Liver (tissue), 9 donors: Measurements from ENCODE around the gene NPPA. TPM values are rescaled to one million over a fixed set of nuclear protein-coding genes. Genes with fewer than 3 reads are reported as not detected.

Experiments used
- DNase-seq: peaks from one replicate; pipeline ENCODE4 v3.0.0-alpha.2; 2017; ENCODE audit warnings: low spot score
- H3K27ac ChIP-seq, 2 donors: one replicate each; pipeline ENCODE4 v1.7.0; 2013; ENCODE audit warnings: inconsistent platforms in 2 of 2, low read length in 2 of 2, control low read depth in 1 of 2, low read depth in 1 of 2, mild to moderate bottlenecking in 1 of 2
- H3K27me3 ChIP-seq, 4 donors: one replicate each; pipeline versions ENCODE4 v1.6.1 to v1.7.0; 2013; ENCODE audit warnings: low read length in 3 of 4, inconsistent platforms in 1 of 4, mild to moderate bottlenecking in 1 of 4, moderate library complexity in 1 of 4; ENCODE audit not compliant: control insufficient read depth in 4 of 4, insufficient read depth in 4 of 4
- H3K36me3 ChIP-seq, 4 donors: one replicate each; pipeline versions ENCODE4 v1.6.1 to v1.7.0; 2013; ENCODE audit warnings: low read length in 3 of 4, mild to moderate bottlenecking in 3 of 4, low read depth in 1 of 4, moderate library complexity in 1 of 4; ENCODE audit not compliant: control insufficient read depth in 4 of 4, insufficient read depth in 3 of 4
- H3K4me1 ChIP-seq, 4 donors: one replicate each; pipeline versions ENCODE4 v1.6.1 to v1.7.0; 2013; ENCODE audit warnings: low read length in 3 of 4, mild to moderate bottlenecking in 3 of 4, moderate library complexity in 1 of 4; ENCODE audit not compliant: control insufficient read depth in 4 of 4, insufficient read depth in 4 of 4
- H3K4me3 ChIP-seq, 3 donors: one replicate each; pipeline versions ENCODE4 v1.6.1 to v1.7.0; 2013; ENCODE audit warnings: low read length in 3 of 3, control low read depth in 1 of 3, low read depth in 1 of 3, mild to moderate bottlenecking in 1 of 3
- H3K9ac ChIP-seq, 2 donors: one replicate each; pipeline ENCODE4 v1.7.0; 2013; ENCODE audit warnings: low read length in 2 of 2, mild to moderate bottlenecking in 2 of 2, moderate library complexity in 2 of 2, control low read depth in 1 of 2, low read depth in 1 of 2
- H3K9me3 ChIP-seq, 4 donors: one replicate each; pipeline versions ENCODE4 v1.6.1 to v1.7.0; 2013; ENCODE audit warnings: low read length in 3 of 4; ENCODE audit not compliant: control insufficient read depth in 4 of 4
- ATF3 ChIP-seq: IDR thresholded peaks from 2 replicates; pipeline ENCODE4 v1.6.1; 2016; ENCODE audit warnings: antibody characterized with exemption
- EGR1 ChIP-seq, 2 donors: IDR thresholded peaks; 2 replicates each; pipeline ENCODE4 v1.6.1; 2016 to 2018; ENCODE audit warnings: antibody characterized with exemption in 2 of 2, low read depth in 2 of 2
- FOXA1 ChIP-seq: IDR thresholded peaks from 2 replicates; pipeline ENCODE4 v1.6.1; 2016; ENCODE audit warnings: antibody characterized with exemption
- FOXA2 ChIP-seq: IDR thresholded peaks from 2 replicates; pipeline ENCODE4 v1.6.1; 2016; ENCODE audit warnings: antibody characterized with exemption
- GABPA ChIP-seq, 2 donors: IDR thresholded peaks in 1 of 2; conservative IDR thresholded peaks in 1 of 2; 2 replicates each; pipeline ENCODE4 v1.6.1; 2016; ENCODE audit warnings: antibody characterized with exemption in 2 of 2, mild to moderate bottlenecking in 1 of 2, moderate library complexity in 1 of 2
- HNF4A ChIP-seq, 2 donors: conservative IDR thresholded peaks; 2 replicates each; pipeline ENCODE4 v1.6.1; 2016; ENCODE audit warnings: antibody characterized with exemption in 2 of 2, mild to moderate bottlenecking in 2 of 2
- HNF4G ChIP-seq: IDR thresholded peaks from 2 replicates; pipeline ENCODE4 v1.6.1; 2016; ENCODE audit warnings: antibody characterized with exemption
- JUND ChIP-seq, 2 donors: IDR thresholded peaks; 2 replicates each; pipeline ENCODE4 v1.6.1; 2016; ENCODE audit warnings: antibody characterized with exemption in 2 of 2
- NR2F2 ChIP-seq: IDR thresholded peaks from 2 replicates; pipeline ENCODE4 v1.6.1; 2016; ENCODE audit warnings: antibody characterized with exemption
- RAD21 ChIP-seq, 2 donors: IDR thresholded peaks; 2 replicates each; pipeline ENCODE4 v1.6.1; 2016; ENCODE audit warnings: antibody characterized with exemption in 2 of 2, mild to moderate bottlenecking in 2 of 2
- SP1 ChIP-seq: IDR thresholded peaks from 2 replicates; pipeline ENCODE4 v1.6.1; 2018; ENCODE audit warnings: antibody characterized with exemption, mild to moderate bottlenecking
- TAF1 ChIP-seq: conservative IDR thresholded peaks from 2 replicates; pipeline ENCODE4 v1.6.1; 2016; ENCODE audit warnings: antibody characterized with exemption, mild to moderate bottlenecking
- ZBTB33 ChIP-seq: IDR thresholded peaks from 2 replicates; pipeline ENCODE4 v1.6.1; 2016; ENCODE audit warnings: antibody characterized with exemption
- WGBS: extraction: QIAGEN DNeasy Blood & Tissue Kit; methylation state at CpG from one replicate; pipeline ENCODE4 v1.1.7; 2013; 5-methylcytosine and 5-hydroxymethylcytosine counted together
- polyA plus RNA-seq, 2 donors: library from polyadenylated mRNA; stranded (reverse) in 1 of 2; unstranded in 1 of 2; fragments of 200-250 nt in 1 of 2; fragments of >200 nt in 1 of 2; fragmentation: Nextera tagmentation in 1 of 2; extraction: Ambion mirVana in 1 of 2; gene quantifications; one replicate each; pipeline versions ENCODE4 v1.2.1 to v1.2.3, GENCODE V29; 2013 to 2015
- total RNA-seq, 2 donors: library from RNA; depleted of rRNA; stranded (reverse); fragments of >200 nt; gene quantifications; one replicate each; pipeline ENCODE4 v1.2.3, GENCODE V29; 2014
- TF ChIP-seq, protein P1 (sequence below): fragments of 150-350 bp; IDR thresholded peaks from 2 replicates; pipeline ENCODE4 v1.5.1; 2017; ENCODE audit warnings: improper control_type of control experiment, low read depth, low read length; ENCODE audit not compliant: missing input control
- TF ChIP-seq, protein P2 (sequence below): IDR thresholded peaks from 2 replicates; pipeline ENCODE4 v1.6.1; 2016; ENCODE audit warnings: antibody characterized with exemption, mild to moderate bottlenecking
- donor health status: healthy.
- donor health status: healthy.
- donor health status: healthy.
- donor health status: healthy.
- donor health status: healthy.

Gene NPPA
- total and polyA plus RNA-seq, 4 donors: 0.12 TPM; not detected in 3

DNA sequence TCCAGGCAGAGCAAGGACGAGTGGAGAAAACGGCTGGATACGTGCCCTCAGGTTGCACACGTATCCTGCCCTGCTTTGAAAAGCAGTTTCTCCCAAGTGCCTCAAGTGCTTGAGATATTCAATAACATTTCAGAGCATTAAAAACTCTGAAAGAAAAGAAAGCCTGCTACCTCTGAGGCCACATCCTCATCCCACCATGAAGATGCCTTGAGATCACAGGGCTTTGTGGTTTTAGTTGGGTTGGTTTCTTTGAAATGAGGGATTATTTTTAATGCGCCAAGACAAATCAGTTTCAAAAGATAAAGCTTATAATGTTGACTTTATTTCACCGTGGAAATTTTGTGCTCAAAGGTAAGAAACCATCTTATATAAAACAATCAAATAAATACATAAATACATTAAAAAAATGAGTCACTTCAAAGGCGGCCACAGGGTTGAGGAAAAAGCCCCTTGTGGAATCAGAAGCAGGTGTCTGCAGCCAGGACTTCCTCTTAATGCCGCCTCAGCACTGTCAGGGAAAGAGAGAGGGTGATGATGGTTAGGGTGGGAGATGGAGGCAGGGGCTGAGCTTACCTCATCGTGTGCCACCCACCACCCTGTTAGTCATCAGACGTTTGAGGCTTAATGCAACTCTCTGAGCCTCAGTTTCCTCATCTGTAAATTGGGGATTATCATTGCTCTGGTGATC, 9.7 kb upstream of the NPPA start:
- Histone ChIP-seq H3K4me1 (peaks cover 0 to 4% (median 2%) of the 10 kb centered on the region in 4 donors), H3K9me3 (no peaks in the 10 kb centered on the region), H3K9ac (no peak overlapping the region), H3K4me3 (no peak overlapping the region), H3K36me3 (no peaks in the 10 kb centered on the region), H3K27ac (no peak overlapping the region), H3K27me3 (peaks cover 0 to 19% (median under 1%) of the 10 kb centered on the region in 4 donors)
- DNase-seq: no peak
- 50% methylated on average over 10 of the region's 10 CpGs for WGBS
- TF ChIP-seq HNF4G: no peak
- TF ChIP-seq HNF4A (conservative IDR thresholded peaks at IDR 0.05): no peak
- TF ChIP-seq GABPA (IDR thresholded peaks at IDR 0.05 in 1 of 2, conservative IDR thresholded peaks at IDR 0.05 in 1 of 2): no peak

GRCh38 chr1:11856698-11857097, 9.1 kb upstream of the NPPA start:
- peaks cover 0 to 19% (median under 1%) of the 10 kb centered on the region in 4 donors for H3K27me3 ChIP-seq
- no peak overlapping the region for H3K4me3 ChIP-seq
- H3K36me3 ChIP-seq: no peaks in the 10 kb centered on the region
- no peak overlapping the region for H3K9ac ChIP-seq
- no peak overlapping the region for H3K27ac ChIP-seq
- H3K9me3 ChIP-seq: no peaks in the 10 kb centered on the region
- no peak for DNase-seq
- TF ChIP-seq EGR1 (IDR thresholded peaks at IDR 0.05; ENCODE audit: low read depth in 2 of 2) (no peak), JUND (IDR thresholded peaks at IDR 0.05) (no peak), TAF1 (no peak), NR2F2 (no peak), HNF4A (conservative IDR thresholded peaks at IDR 0.05) (no peak), ATF3 (no peak), RAD21 (IDR thresholded peaks at IDR 0.05) (no peak), GABPA (IDR thresholded peaks at IDR 0.05 in 1 of 2, conservative IDR thresholded peaks at IDR 0.05 in 1 of 2) (no peak), ZBTB33 (no peak), HNF4G (no peak)
- TF ChIP-seq, protein P1, sequence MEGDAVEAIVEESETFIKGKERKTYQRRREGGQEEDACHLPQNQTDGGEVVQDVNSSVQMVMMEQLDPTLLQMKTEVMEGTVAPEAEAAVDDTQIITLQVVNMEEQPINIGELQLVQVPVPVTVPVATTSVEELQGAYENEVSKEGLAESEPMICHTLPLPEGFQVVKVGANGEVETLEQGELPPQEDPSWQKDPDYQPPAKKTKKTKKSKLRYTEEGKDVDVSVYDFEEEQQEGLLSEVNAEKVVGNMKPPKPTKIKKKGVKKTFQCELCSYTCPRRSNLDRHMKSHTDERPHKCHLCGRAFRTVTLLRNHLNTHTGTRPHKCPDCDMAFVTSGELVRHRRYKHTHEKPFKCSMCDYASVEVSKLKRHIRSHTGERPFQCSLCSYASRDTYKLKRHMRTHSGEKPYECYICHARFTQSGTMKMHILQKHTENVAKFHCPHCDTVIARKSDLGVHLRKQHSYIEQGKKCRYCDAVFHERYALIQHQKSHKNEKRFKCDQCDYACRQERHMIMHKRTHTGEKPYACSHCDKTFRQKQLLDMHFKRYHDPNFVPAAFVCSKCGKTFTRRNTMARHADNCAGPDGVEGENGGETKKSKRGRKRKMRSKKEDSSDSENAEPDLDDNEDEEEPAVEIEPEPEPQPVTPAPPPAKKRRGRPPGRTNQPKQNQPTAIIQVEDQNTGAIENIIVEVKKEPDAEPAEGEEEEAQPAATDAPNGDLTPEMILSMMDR: no peak
- WGBS: 61% methylated on average over 3 of the region's 3 CpGs
- H3K4me1 ChIP-seq: peaks cover 0 to 4% (median 2%) of the 10 kb centered on the region in 4 donors

GRCh38 chr1:11855430-11855829, 7.8 kb upstream of the NPPA start:
- Histone ChIP-seq H3K36me3 (no peaks in the 10 kb centered on the region), H3K27ac (no peak overlapping the region), H3K9ac (no peak overlapping the region), H3K4me1 (peaks cover 0 to 4% (median 2%) of the 10 kb centered on the region in 4 donors), H3K9me3 (no peaks in the 10 kb centered on the region), H3K4me3 (no peak overlapping the region), H3K27me3 (peaks cover 0 to 17% (median under 1%) of the 10 kb centered on the region in 4 donors)
- DNase-seq: no peak
- 53% methylated on average over 8 of the region's 8 CpGs for WGBS
- TF ChIP-seq FOXA1 (no peak), SP1 (no peak), JUND (IDR thresholded peaks at IDR 0.05) (no peak), FOXA2 (no peak), ATF3 (no peak), RAD21 (IDR thresholded peaks at IDR 0.05) (no peak), HNF4G (no peak), NR2F2 (no peak), HNF4A (conservative IDR thresholded peaks at IDR 0.05) (no peak), TAF1 (no peak)
- TF ChIP-seq, protein P1: no peak
- TF ChIP-seq, protein P2, sequence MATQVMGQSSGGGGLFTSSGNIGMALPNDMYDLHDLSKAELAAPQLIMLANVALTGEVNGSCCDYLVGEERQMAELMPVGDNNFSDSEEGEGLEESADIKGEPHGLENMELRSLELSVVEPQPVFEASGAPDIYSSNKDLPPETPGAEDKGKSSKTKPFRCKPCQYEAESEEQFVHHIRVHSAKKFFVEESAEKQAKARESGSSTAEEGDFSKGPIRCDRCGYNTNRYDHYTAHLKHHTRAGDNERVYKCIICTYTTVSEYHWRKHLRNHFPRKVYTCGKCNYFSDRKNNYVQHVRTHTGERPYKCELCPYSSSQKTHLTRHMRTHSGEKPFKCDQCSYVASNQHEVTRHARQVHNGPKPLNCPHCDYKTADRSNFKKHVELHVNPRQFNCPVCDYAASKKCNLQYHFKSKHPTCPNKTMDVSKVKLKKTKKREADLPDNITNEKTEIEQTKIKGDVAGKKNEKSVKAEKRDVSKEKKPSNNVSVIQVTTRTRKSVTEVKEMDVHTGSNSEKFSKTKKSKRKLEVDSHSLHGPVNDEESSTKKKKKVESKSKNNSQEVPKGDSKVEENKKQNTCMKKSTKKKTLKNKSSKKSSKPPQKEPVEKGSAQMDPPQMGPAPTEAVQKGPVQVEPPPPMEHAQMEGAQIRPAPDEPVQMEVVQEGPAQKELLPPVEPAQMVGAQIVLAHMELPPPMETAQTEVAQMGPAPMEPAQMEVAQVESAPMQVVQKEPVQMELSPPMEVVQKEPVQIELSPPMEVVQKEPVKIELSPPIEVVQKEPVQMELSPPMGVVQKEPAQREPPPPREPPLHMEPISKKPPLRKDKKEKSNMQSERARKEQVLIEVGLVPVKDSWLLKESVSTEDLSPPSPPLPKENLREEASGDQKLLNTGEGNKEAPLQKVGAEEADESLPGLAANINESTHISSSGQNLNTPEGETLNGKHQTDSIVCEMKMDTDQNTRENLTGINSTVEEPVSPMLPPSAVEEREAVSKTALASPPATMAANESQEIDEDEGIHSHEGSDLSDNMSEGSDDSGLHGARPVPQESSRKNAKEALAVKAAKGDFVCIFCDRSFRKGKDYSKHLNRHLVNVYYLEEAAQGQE: no peak
